Activated CD8-positive, alpha-beta memory T cell treated with anti-CD3 and anti-CD28 coated beads for 24 hours (primary cell): ENCODE results near the gene ANKRD36.
"Not testable (repeated sequence)": the region's sequence is repeated elsewhere in the genome, so short reads cannot be mapped to it uniquely, and the experiment has no call there.

ENCODE experiments used
- DNase-seq: peaks from one replicate; pipeline ENCODE4 v3.0.0-alpha.2; 2020

The ANKRD36 gene

GRCh38 chr2:97113050-97113881 lies at the start of gene ANKRD36:
Gene ANKRD36 (plus strand): TSS chr2:97113153. CDS start chr2:97113740, 587 bp downstream.
- peak; percentile 95 for DNase-seq

DNA sequence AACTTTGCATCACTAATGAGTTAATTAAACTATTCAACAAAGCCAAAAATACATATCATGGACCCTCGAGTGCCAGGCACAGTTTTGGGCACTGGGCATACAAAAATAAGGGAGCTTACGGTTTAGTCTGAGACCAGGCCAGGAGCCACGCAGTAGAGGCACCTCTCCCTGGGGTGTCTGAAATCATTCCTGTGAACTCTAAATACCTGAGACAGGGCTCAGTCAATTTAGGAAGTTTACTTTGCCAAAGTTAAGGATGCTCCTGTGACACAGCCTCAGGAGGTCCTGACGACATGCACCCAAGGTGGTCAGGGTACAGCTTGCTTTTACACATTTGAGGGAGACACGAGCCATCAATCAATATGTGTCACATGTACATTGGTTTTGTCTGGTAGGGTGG lies 46.9 kb upstream of the ANKRD36 start:
- DNase-seq: not testable (repeated sequence)

DNA sequence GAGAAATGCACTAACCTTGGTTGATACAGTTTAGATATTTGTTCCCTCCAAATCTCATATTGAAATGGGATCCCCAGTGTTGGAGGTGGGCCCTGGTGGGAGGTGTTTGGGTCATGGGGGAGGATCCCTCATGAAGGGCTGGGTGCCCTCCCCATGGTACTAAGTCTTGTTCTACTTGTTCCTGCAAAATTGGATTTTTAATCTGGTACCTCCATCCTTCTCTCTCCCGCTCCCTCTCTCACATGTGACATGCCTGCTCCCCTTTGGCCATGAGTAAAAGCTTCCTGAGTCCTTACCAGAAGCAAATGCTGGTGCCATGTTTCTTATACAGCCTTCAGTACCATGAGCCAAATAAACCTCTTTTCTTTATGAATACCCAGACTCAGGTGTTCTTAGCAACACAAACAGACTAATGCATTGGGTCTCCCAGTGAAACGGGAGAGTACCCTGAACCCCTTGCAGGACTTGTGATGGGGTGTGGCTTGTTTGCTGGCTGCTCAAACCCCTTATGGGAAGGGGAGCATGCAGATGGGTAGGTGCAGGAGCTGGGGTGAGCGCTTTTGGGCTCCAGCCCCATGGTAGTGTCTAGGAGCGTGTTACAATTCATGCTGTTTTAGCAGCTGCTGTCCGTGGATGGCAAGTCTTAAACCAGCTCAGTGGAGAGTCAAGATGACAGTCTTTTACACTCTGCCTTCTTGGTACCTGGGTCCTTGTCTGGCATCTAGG lies 45.5 kb upstream of the ANKRD36 start:
- no peak for DNase-seq

DNA sequence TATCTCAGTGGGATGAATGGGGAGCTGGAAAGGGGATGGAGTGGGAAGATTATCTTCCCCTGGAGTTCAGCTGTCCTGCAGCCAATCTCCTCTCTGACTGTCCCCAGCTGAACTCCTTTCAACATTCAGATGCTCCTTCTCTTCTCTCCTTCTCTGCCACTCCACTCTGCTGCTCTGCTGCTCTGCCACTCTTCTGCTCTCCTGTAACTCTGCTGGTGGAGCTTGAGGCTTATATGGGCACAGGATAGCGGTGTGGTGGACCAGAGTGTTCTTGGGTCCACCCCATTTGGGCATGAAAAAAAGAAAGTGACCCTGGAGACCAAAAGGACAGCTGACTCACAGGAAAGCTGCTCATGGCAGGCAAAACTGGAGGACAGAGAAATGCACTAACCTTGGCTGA lies 44.9 kb upstream of the ANKRD36 start:
- DNase-seq: no peak

DNA sequence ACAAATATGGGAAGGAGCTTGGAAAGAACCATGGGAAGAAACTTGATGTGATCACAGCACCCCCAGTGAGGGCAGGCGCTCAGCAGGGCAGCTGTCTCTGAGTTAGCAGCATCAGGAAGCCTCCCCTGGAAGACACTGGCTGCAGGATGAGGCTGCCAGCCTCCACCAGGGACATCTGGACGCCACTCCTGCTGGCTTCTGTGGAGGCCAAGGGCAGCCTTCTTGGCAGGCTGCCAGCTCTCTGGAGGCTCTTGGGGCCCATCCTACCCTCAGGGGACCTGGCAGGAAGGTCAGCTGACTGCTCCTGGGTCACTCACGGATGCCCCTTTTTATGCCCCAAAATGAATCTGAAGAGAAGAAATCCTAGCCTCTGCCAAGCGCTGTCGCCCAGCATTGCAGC lies 44.2 kb upstream of the ANKRD36 start:
- DNase-seq: not testable (repeated sequence)

- DNase-seq: not testable (repeated sequence)
These were observed 42.0 kb upstream of the ANKRD36 start for GRCh38 chr2:97070915-97071314.

- not testable (repeated sequence) for DNase-seq
These were observed 35.7 kb upstream of the ANKRD36 start for GRCh38 chr2:97077213-97077612.

DNA sequence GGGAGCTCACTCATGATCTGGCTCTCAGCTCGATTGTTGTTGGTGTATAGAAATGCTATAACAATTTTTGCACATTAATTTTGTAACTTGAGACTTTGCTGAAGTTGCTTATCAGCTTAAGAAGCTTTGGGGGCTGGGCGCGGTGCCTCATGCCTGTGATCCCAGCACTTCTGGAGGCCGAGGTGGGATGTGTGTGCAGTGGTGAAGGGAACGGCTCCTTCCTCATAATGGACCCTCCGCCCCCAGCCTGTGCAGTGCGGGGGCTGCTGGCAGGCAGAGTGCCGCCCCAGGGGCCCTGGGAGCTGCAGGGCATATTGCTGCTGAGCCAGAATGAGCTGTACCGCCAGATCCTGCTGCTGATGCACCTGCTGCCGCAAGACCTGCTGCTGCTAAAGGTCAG lies 32.1 kb upstream of the ANKRD36 start:
- DNase-seq: not testable (repeated sequence)

DNA sequence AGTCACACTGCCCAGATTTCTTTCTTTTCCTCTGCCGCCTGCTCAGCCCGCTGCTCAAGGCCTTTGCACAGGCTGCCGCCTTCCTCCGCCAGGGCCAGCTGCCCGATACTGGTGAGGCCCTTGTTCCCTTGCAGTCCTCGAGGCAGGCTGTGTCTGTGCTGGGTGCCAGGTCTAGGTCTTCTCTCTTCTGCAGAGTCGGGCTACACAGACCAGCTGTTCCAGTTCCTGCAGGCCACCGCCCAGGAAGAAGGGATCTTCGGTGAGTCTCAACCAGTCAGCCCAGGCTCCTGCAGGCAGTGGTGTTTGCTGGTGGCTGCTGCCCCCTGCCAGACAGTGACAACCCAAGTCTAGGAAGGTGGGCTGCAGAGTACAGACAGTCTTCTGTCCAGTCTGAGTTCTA lies 30.7 kb upstream of the ANKRD36 start:
- DNase-seq: not testable (repeated sequence)

GRCh38 chr2:97083516-97083915 lies 29.4 kb upstream of the ANKRD36 start:
- not testable (repeated sequence) for DNase-seq

DNA sequence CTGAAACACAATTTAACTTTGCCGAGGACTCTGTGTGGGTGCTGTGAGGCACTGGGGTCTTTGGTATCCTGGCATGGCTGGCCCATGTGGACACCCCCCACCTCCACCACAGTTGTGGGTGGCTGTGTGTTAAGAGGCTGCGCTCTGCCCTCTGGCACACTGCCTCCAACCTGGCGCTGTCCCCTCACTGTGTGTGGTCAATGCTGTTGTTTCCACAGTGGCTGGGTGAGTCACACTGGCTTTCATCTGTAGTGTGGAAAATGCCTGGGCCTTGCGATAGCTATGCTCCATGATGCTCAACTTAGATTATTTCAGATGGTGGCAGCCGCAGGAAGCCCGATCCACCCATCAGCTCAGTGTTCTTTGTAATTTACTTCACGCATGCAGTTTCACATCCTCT lies 27.9 kb upstream of the ANKRD36 start:
- DNase-seq: not testable (repeated sequence)

- DNase-seq: not testable (repeated sequence)
These were observed 24.2 kb upstream of the ANKRD36 start for GRCh38 chr2:97088706-97089105.

DNA sequence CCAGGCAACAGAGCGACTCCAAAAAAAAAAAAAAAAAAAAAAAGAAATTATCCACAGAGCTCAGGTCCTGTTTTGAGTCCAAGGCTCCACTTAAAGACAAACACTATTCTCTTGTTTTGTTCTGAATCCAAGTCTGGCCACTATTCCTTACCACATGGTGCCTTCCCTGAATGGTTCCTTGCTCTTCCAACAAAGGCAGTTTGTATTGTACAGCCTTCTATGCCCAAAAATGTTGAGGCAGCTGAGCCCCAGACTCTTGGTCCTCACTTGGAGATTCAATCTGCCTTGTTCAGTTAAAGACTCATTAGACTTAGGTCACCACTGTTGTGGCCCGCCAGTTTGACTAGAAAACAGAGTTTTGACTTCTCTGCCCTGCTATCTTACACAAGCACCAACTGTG lies 20.0 kb upstream of the ANKRD36 start:
- DNase-seq: not testable (repeated sequence)

GRCh38 chr2:97093983-97094771 lies 18.8 kb upstream of the ANKRD36 start:
- DNase-seq: not testable (repeated sequence)

DNA sequence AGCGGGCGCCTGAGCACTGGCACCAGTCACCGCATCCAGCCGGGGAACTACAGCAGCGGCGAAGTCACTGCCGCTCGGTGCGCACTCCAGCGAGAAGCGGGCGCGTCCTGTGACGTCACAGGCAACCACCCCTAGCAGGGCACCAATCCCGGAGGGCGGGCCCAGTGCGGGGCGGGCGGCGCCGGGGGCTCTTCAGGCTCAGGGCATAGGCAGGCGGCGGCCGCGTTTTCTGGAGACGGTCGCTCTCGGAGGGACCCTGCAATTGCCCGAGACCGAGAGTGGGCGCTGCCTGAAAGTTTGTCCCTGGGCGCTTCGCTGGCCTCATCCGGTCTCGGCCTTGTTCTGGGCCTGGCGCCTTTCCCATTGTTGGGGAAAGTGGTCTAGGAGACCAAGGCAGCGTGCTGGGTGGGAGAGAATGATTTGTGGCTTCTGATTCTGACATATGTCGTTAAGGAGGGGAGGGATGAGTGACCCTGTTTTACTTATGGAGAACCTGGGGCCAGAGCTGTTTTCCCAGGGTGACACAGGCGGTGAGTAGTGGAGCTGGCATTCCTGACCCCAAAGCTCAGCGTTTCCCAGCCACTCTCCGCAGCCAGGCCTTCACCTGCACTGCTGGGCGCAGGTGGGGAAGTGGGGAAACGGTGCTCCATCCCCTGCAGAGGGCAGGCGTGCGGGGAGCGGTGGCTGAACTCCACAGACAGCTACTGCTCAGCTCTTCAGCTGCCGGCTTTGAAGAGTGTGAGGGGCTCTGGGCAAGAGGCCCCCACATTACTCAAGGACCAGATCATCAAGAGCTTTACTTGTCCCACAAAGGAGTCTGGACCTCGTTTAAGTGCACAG lies 18.0 kb upstream of the ANKRD36 start, which contains the start of gene FAHD2B:
Gene FAHD2B, minus strand, starts transcription at position 111 of the 840 bp plus-strand sequence. CDS start 3,176 bp downstream, outside the sequence.
- DNase-seq: peak; percentile 88

- no peak for DNase-seq
These were observed 17.3 kb upstream of the ANKRD36 start for GRCh38 chr2:97095661-97096060.

DNA sequence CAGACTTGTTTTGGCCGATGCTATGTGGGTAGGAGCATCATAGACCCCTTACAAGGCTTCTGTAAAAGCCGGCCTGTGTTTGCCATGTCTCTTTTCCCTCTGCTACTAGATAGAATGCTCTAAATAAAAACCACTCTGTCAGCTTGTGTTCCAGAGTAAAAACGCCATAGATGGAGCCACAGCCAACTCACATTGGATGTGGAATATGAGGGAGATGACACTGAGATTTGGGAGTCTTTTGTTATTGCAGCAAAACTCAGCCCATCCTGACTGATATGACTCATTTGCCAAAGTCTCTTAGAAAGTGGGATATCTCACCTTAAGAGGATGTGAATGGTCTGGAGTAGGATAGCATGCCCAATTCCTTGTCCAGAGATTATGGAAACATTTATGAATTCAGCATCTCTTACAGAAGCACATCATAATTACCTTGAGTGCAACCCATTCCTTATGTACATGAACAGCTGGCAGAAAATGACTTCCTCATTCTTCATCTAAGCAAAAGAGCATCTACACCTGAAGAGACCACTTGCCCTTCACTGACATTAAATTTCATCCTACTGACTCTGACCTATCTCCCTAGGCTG lies 14.1 kb upstream of the ANKRD36 start:
- not testable (repeated sequence) for DNase-seq

DNA sequence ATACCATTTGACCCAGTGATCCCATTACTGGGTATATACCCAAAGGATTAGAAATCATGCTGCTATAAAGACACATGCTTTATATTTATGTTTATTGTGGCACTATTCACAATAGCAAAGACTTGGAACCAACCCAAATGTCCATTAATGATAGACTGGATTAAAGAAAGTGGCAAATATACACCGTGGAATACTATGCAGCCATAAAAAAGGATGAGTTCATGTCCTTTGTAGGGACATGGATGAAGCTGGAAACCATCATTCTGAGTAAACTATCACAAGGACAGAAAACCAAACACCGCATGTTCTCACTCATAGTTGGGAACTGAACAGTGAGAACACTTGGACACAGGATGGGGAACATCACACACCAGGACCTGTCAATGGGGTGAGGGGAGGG lies 6.1 kb upstream of the ANKRD36 start:
- DNase-seq: not testable (repeated sequence)

GRCh38 chr2:97111246-97111645 lies 1.7 kb upstream of the ANKRD36 start:
- DNase-seq: not testable (repeated sequence)

- DNase-seq: peak; percentile 86
These were observed 468 bp upstream of the ANKRD36 start for GRCh38 chr2:97112320-97113049.

- not testable (repeated sequence) for DNase-seq
These were observed 916 bp downstream of the ANKRD36 start for GRCh38 chr2:97113882-97114255.
